ENCODE data around the gene XPOT. TPM values are rescaled to one million over a fixed set of nuclear protein-coding genes. Genes with fewer than 3 reads are reported as not detected.
"Not testable (repeated sequence)": the region's sequence is repeated elsewhere in the genome, so short reads cannot be mapped to it uniquely, and the experiment has no call there.

XPOT gene
- 193 TPM for polyA plus RNA-seq (2013, experiment 1 of 2; ENCODE audit: insufficient read length)
- polyA plus RNA-seq (2013, experiment 2 of 2; ENCODE audit: insufficient read length), result 229 TPM

- peak; percentile 99 for DNase-seq
Measured at GRCh38 chr12:64403707-64404469, at the start of gene XPOT. XPOT (plus strand) TSS chr12:64404392; CDS start chr12:64410036, 5,644 bp downstream.

GRCh38 chr12:64356209-64356608 lies 48.0 kb upstream of the XPOT start:
- DNase-seq, result not testable (repeated sequence)

GRCh38 chr12:64361173-64361572 lies 43.0 kb upstream of the XPOT start:
- DNase-seq, result not testable (repeated sequence)

- no peak for DNase-seq
Measured at GRCh38 chr12:64362721-64363305, 41.4 kb upstream of the XPOT start.

- no peak for DNase-seq
Measured at GRCh38 chr12:64383675-64384074, 20.5 kb upstream of the XPOT start.

- no peak for DNase-seq
Measured at GRCh38 chr12:64385019-64385418, 19.2 kb upstream of the XPOT start.

GRCh38 chr12:64385468-64385867 lies 18.7 kb upstream of the XPOT start:
- no peak for DNase-seq

- no peak for DNase-seq
Measured at GRCh38 chr12:64387197-64387816, 16.9 kb upstream of the XPOT start.

- no peak for DNase-seq
Measured at GRCh38 chr12:64389154-64389553, 15.0 kb upstream of the XPOT start.

- DNase-seq, result peak; percentile 25
Measured at GRCh38 chr12:64390275-64390851, 13.8 kb upstream of the XPOT start, which contains the start of gene C12orf56. C12orf56 (minus strand) TSS chr12:64390758; CDS start chr12:64390565, 193 bp downstream.

GRCh38 chr12:64392221-64392620 lies 12.0 kb upstream of the XPOT start:
- peak; percentile 47 for DNase-seq

GRCh38 chr12:64395739-64396138 lies 8.5 kb upstream of the XPOT start:
- no peak for DNase-seq

GRCh38 chr12:64400041-64400440 lies 4.2 kb upstream of the XPOT start:
- peak; percentile 24 for DNase-seq

GRCh38 chr12:64402181-64402580 lies 2.0 kb upstream of the XPOT start:
- no peak for DNase-seq

- peak; percentile 96 for DNase-seq
Measured at GRCh38 chr12:64404470-64405256, 471 bp downstream of the XPOT start.

GRCh38 chr12:64407342-64408223 lies 3.4 kb downstream of the XPOT start:
- DNase-seq, result no peak

GRCh38 chr12:64411427-64411826 lies 7.2 kb downstream of the XPOT start:
- DNase-seq, result no peak

- DNase-seq, result peak; percentile 73
Measured at GRCh38 chr12:64412459-64412858, 8.3 kb downstream of the XPOT start.

GRCh38 chr12:64413884-64414283 lies 9.7 kb downstream of the XPOT start:
- no peak for DNase-seq

- DNase-seq, result no peak
Measured at GRCh38 chr12:64418209-64418608, 14.0 kb downstream of the XPOT start.

GRCh38 chr12:64419696-64420095 lies 15.5 kb downstream of the XPOT start:
- DNase-seq, result no peak

Measured in fibroblast of skin of scalp (primary cell).